GM18870 (cell line): ENCODE results near the gene SRSF5.

ENCODE experiments used
- ATAC-seq: cut with Tn5 transposase; IDR thresholded peaks from one replicate; pipeline ENCODE4 v1.9.1; 2021; ENCODE audit warnings: moderate library complexity; ENCODE audit not compliant: unreplicated experiment

The SRSF5 gene

DNA sequence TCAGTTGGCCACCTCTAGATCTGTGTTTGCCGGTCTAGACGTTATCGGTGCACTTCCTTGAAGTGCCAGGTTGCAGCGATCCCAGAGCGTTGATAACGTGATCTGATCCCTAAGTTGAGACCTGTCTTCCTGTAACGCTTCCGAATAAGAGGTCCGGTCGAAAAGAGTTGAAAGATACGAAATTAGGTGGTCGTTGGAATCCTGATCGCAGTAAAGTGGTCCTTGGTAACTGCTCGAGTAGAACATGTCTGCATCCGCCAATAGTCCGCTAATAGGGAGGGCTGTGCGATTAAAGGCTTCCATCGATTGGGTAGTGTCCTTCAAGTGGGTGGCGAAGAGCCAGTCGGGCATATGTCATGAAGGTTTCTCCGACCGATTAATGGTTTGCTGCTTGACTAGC, 2.7 kb downstream of the SRSF5 start:
- ATAC-seq, result no peak

DNA sequence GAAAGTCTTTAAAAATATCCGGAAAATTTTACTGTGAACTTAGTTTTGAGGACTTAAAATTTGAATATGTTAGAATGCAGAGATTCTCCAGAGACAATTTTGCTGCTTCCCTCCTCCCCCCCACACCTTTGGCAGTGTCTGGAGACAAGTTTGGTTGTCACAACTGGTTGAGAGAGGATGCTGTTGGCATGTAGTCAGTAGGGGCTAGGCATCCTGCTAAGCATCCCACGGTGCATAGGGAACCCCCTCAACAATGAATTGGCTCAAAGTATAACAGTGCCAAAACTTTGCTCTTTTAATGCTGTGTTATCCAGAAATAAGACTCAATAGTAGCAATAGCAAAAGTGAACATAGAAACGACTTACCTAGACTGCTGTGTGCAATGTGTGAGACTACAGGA, 3.6 kb downstream of the SRSF5 start:
- ATAC-seq, result no peak

DNA sequence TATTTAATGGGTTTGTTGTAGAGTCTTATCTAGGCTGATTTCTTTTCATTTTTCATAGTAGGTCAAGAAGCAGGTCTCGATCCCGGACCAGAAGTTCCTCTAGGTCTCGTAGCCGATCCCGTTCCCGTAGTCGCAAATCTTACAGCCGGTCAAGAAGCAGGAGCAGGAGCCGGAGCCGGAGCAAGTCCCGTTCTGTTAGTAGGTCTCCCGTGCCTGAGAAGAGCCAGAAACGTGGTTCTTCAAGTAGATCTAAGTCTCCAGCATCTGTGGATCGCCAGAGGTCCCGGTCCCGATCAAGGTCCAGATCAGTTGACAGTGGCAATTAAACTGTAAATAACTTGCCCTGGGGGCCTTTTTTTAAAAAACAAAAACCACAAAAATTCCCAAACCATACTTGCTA, 4.2 kb downstream of the SRSF5 start:
- no peak for ATAC-seq

DNA sequence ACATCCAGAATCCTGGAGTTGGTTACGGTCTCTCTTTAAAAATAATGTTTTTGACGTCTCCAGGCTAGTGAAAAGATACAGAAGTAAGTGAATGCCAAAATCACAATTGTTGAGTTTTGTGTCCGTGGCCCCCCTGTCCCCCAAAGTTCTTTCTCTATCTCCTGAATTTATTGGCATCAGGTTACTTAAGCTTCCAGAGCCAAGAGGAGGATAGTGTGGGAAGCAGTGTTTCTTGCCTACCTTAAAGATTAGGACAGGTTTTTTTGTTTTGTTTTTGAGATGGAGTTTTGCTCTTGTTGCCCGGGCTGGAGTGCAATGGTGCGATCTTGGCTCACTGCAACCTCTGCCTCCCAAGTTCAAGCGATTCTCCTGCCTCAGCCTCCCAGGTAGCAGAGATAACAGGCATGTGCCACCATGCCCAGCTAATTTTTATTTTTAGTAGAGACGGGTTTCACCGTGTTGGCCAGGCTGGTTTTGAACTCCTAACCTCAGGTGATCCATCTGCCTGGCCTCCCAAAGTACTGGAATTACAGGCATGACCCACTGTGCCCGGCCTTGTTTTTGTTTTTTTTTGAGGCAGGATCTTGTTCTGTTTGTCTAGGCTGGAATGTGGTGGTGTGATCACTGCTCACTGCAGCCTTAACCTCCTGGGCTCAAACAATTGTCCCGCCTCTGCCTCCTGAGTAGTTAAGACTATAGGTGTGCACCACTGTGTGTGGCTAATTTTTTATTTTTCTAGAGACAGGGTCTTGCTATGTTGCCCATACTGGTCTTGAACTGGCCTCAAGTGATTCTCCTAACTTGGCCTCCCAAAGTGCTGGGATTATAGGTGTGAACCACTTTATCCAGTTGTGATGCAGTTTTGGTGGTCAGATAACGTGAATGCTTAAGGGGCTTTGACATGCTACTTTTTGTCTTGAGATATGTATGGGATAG, 5.4 kb downstream of the SRSF5 start:
- no peak for ATAC-seq

DNA sequence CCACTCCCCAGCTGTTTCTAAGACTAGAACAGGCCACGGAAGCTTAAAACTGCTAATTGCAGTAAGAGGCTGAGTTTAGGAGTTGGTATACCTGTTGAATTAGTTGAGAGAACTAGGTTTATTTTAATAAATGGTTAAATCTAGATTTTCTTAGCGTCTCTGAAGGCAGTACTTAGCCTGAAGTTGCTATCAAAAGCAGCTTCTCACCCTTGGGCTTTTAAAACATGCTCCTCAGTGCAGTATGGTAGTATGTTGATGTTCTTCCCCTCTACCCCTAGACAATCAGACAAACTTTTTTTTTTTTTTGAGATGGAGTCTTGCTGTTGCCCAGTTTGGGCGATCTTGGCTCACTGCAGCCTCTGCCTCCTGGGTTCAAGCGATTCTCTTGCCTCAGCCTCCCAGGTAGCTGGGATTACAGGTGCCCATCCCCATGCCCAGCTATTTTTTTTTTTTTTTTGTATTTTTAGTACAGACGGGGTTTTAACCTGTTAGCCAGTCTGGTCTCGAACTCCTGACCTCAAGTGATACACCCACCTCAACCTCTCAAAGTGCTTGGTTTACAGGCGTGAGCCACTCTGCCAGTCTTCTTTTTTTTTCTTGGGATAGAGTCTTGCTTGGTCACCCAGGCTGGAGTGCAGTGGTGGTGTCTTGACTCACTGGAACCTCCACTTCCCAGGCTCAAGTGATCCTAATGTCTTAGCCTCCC, 6.8 kb downstream of the SRSF5 start:
- no peak for ATAC-seq

DNA sequence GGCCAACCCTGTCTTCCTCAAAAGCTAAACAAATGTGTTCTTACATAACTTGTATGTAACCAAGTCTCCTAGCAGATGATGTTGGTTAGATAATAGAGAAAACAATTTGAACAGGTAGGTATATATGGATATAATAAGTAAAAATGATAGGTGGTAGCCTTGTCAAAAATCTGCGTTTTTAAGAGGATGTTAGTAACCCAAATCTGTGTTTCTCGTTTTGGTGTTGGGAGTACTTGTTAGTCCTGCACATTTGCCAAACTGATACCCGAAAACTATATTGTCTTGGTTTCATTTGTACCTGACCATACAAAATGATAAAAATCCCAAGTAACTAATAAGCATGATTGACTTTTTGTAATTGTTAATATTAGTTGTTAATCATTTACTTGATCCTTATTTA, 8.1 kb downstream of the SRSF5 start:
- ATAC-seq, result no peak

DNA sequence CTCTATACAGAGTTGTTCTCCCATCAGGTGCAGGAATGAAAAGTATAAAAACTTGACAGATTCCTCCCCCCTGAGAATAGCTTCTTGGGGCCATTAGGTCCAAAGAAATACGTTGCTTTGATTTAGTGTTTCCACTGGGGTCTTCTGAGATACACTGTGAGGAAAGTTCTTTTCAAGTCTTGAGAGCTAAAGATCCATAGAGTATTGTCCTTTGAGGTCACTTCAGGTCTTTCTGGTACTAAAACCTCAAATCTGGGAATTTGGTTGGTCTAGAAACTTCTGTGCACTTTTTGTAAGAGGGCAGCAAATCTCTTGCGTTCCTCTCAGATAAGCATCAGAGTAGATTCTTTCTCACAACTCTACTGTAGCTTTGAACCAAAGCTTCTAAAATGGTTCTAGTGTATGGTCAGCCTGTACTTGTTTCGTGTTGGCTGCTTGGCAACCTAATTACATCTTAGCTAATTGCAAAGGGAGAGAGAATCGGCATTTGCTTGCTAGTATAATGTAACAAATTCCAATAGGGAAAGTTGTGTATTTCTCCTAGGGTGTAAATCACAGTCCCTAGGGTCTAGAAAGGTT, 10.0 kb downstream of the SRSF5 start:
- no peak for ATAC-seq

DNA sequence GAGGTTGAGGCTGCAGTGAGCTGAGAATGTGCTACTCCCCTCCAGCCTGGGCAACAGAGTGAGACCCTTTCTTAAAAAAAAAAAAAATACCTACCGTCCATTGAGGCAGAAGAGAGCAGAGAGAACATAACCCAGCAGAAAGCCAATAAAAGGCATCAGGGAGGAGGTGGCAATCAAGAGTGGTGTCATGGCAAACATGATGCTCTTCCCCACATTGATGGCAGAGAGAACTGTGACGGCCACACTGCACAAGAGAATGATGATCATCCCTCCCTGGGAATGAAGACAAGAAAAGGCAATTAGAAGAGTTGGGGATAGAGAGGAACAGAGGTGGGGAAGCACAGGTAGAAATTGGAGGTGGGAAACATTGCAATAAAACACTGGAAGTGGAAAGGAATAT, 12.1 kb downstream of the SRSF5 start:
- no peak for ATAC-seq

DNA sequence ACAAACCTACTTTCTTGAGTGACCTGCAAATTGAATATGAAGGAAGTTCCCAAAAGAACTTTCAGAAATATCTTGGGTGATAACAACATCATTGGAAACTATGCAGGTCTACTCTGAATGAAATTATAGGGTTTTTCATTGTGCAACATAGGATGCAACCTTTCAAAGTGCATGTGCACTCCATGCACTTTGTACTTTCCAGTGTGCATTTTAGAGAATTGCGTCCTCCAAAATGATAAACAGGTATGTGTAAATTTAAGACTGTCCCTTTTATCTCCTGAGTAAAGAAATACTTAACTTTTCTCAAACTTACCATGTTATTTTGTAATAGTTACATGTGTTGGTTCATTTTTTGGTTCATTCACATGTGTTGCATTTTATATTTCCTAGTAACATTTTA, 13.2 kb downstream of the SRSF5 start:
- ATAC-seq, result no peak

DNA sequence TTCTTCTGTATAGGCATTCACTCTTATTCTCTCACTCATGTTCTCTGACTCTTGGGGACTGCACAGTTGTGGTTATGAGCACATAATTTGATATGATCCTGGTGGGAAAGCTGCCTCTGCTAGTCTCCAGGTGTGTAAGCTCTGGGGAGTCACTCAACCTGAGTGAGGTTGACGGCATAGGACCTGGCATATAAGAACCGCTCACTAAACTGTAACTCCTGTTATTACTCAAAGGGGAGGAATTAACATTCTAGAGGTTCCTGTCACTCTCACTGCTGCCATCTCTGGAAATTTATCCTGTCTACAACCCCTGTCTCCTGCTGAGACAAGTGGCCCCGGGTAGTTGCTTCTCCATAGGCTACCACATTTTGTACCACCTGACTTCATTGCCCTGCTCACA, 14.0 kb downstream of the SRSF5 start:
- no peak for ATAC-seq

DNA sequence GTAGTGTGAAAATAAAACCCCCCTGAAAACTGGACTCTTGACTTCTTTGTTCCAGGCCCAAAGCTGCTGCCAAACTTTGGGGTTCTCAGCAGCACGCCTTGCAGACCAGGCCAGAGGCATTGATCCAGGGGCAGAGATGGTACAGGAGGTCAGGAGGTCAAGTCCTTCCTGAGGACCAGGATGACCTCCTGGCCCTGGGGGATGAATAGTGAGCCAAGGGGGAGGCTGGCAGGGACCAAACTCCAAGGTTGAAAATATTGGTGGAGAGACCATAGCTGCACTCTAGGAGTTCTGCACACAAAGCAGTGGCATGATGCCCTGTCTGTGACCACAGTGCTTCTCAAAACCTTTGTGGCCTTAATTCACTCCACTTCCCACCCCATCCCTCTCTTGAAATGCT, 18.0 kb downstream of the SRSF5 start:
- no peak for ATAC-seq

DNA sequence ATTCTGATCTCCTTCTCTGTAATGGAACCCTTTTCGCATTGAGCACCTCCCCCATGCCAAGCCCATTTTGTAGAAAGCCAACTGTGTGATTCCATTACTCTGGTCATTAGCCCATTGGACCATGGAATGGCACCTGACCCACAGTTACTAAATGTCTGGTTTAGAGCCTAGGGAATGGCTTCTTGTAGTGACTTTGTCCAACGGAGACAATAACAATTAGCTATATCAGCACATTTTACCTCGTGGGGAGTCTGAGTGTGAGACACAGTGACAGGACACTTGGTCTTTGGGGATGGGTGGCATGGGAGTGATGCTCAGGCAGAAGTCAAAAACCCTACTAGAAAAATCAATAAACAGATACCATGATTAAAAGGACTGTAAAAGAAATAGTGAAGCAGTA, 19.7 kb downstream of the SRSF5 start:
- no peak for ATAC-seq

DNA sequence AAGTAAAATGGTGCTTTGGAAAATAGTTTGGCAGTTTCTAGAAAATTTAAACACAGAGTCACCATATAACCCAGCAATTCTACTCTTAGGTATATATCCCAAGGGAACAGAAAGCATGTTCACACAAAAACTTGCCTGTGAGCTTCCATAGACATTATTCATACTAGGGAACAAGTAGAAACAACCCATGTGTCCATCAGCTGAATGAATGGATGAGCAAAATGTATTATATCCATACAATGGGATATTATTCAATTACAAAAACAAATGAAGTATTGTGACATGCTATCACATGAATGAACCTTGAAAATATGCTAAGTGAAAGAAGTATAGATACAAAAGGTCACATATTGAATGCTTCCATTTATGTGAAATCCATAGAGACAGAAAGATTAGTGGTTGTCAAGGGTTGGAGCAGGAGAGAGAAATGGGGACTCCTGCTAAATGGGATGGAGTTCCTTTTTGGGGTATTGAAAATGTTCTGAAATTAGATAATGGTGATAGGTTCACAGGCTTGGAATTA, 22.2 kb downstream of the SRSF5 start:
- ATAC-seq, result no peak

DNA sequence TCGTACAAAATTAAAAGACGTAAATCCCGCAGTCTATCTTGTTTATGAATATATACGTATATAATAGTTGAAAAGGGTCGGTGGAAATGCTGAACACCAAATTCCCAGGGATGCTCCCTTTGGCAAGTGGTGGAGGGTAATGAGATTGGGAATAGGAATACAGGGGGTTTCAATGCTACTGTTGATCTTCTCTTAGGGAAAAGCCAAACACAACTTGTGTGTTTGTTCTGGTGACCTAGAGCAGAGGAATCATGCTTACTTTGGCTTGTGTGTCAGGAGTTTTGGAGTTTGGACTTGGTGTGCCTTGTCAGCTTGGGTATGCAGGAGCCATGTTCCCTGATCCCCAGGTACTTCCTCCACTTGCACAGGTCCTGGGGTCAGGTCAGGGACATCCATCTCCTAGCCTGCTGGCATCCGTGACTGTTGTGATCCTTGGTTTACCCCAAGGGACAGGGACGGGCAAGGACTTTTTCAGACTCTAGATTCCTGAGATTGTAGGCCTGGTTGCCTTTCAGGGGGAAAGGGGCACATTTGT, 26.0 kb downstream of the SRSF5 start:
- ATAC-seq, result no peak

DNA sequence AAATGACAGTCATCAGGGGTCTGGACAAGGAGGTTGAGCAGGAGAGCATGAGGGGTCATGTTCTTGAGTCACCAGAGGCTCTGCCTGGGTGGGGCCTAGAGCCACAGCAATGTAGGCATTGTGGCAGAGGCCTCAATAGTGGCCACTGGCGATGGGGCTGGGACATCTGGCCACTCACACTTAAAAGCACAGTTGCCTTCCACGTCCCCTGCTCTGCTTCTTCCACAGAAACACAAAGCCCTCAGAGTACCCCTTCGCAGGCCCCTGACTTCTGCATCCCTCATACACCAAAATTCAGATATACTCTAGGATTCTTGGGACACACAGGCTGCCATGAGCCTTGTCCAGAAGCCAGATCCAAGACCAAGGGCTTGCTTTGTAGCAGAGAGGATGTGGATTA, 27.8 kb downstream of the SRSF5 start:
- ATAC-seq, result no peak

DNA sequence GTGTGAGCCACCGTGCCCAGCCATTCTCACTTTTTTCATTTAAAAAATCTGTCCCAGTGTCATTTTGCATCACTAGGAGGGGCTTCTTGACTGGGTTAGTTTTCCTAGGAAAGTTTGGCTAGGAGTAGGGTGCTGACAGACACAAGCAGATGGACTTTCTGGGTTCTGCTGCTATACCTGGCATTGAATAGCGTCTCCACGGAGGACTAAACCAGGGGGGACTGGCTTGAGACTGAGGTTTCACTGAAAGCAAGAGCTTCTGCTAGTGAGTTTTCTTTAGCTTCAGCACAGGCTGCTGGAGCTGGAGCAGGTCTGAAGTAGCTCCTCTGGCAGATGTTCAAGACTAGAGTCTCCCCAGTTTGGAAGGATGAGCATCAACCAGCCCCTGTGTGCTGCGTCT, 28.7 kb downstream of the SRSF5 start:
- no peak for ATAC-seq

DNA sequence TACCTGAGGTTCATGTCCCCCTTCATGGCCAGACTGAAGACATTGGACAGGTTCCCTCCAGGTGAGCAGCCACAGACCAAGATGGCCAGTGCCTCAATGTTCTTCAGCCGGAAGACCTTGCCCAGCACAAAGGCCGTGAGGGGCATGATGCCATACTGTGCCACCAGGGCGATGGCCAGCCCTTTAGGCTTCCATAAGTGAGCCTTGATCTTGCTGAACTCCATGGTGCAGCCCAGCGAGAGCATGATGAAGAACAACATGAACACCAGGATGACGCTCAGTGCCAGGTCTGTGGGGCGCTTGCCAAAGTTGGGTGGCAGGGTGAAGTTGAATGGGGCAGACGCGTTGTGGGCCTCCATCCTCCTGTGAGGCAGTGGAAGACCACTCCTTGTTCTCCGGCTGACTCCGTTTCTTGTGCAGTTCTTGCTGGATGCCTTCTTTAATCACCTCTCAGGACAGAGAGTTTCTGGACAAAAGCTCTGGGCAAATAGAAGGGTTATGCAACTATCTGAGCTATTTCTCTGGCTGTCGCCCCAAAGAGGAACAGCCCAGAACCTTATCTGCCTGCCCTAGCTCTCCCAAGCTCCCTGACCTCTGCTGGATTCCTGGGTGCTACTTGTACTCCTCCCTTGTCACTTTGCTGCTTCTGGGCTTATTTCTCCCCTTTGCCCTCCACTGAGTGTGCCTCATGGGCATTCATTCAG, 30.0 kb downstream of the SRSF5 start, which contains the start of gene SLC10A1:
SLC10A1 (minus strand) TSS at position 445 of the 704 bp plus-strand sequence; CDS start at position 359, 86 bp downstream.
- no peak for ATAC-seq

DNA sequence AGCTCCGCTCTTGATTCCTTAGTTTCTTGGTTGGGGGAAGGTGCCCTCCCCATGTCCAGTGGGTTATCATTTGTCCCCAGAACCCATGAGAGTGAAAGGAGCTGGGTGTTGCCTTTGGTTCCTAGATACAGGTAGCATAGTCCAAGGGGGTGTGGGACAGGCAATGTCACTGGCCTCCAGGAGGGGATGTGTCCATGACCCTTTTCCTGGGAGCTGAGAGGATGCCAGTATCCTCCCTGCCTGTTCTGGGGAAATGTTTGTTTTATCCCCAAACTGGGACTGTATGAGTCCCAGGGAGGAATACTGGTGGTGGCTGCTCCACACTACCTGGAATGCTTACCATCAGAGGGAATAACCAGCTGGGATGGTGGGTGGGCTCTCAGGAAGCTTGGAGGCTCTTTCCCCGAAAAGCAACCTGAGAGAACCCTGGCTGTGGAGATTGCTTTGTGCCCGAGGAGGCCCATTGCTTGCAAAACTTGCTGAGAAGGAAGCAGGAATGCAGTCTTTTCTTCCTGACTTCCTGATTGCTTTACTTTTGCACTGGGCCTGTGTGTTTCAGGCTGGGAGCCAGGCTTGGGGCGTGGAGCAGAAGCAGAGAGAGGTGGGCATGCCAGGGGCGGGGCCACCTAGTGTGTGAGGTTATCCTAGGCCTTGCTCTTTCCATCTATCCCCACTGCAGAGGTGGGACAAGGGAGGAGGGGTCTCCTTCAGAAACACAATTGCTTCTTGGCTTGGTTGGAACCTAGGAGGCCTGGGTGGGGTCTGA, 30.8 kb downstream of the SRSF5 start:
- no peak for ATAC-seq

DNA sequence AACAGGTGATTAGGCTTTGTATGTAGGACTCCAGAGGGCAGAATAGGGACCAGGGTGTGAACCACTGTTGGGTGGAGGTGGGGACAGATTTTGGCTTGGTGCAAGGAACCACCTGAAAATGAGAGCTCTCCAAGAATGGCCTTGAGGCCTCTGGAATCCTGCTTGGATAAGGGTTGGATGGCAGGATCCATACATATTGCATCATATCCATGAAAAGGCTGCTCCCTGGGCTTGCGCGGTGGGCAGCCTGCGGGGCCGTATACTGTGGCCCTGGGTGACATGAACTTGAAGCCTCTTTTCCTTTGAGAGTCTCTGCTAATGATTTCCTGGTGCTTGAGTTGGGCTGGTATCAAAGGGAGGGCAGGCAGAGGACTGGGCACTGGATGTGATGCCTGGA, 31.4 kb downstream of the SRSF5 start:
- no peak for ATAC-seq

DNA sequence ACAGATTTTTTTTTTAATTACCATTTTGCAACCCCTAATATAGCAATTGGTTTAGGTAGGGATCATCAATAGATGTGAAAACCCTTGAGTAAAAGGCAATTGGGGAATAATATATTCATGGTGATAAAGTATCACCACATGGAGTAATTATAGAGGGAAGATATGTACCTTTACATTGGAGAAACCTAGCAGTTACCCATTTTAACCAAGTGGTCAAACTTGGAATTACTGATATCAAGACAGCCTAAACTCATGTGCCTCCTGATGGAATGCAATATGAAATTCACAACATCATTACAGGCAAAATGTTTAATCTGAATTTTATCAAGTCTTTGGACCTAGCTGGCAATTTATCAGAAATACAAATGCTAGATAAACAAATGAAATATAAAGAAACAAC, 36.8 kb downstream of the SRSF5 start:
- ATAC-seq, result no peak
